HEK293T (cell line): ENCODE measurements around the gene KRT8.

Experiments
- CTCF ChIA-PET: fragments of 350-600 bp; formaldehyde crosslinking; extraction: SDS; loops from one replicate; lab custom pipeline; 2021; ENCODE audit warnings: antibody characterized with exemption, inconsistent platforms; lab: Yijun Ruan, JAX
- POLR2A ChIA-PET: fragments of 350-600 bp; formaldehyde crosslinking; extraction: SDS; loops from one replicate; lab custom pipeline; 2020; ENCODE audit warnings: antibody characterized with exemption, inconsistent platforms; lab: Yijun Ruan, JAX
- DNase-seq: peaks from one replicate; pipeline ENCODE4 v3.0.0; 2012; ENCODE audit warnings: mixed read lengths; ENCODE audit errors: extremely low spot score
- ARNT ChIP-seq: fragments of 450-650 bp; IDR thresholded peaks from 2 replicates; pipeline ENCODE4 v1.6.1; 2017; ENCODE audit warnings: mild to moderate bottlenecking
- BHLHE40 ChIP-seq: fragments of 450-650 bp; IDR thresholded peaks from 2 replicates; pipeline ENCODE4 v1.6.1; 2016; ENCODE audit warnings: mild to moderate bottlenecking, moderate library complexity, borderline replicate concordance
- CTBP1 ChIP-seq: fragments of 450-650 bp; IDR thresholded peaks from 2 replicates; pipeline ENCODE4 v1.6.1; 2016; ENCODE audit warnings: borderline replicate concordance
- ELF4 ChIP-seq: fragments of 450-650 bp; IDR thresholded peaks from 2 replicates; pipeline ENCODE4 v1.6.1; 2017; ENCODE audit warnings: antibody characterized with exemption
- FOXA1 ChIP-seq: fragments of 450-650 bp; IDR thresholded peaks from 2 replicates; pipeline ENCODE4 v1.6.1; 2016; ENCODE audit warnings: mild to moderate bottlenecking
- FOXK2 ChIP-seq: fragments of 450-650 bp; IDR thresholded peaks from 2 replicates; pipeline ENCODE4 v1.6.1; 2016; ENCODE audit warnings: mild to moderate bottlenecking
- FOXM1 ChIP-seq: fragments of 450-650 bp; IDR thresholded peaks from 2 replicates; pipeline ENCODE4 v1.6.1; 2017; ENCODE audit warnings: mild to moderate bottlenecking, borderline replicate concordance
- HDGF ChIP-seq: fragments of 450-650 bp; IDR thresholded peaks from 2 replicates; pipeline ENCODE4 v1.6.1; 2017; ENCODE audit warnings: antibody characterized with exemption, borderline replicate concordance
- L3MBTL2 ChIP-seq: fragments of 450-650 bp; conservative IDR thresholded peaks from 2 replicates; pipeline ENCODE4 v1.6.1; 2016; ENCODE audit warnings: mild to moderate bottlenecking
- LEF1 ChIP-seq: fragments of 450-650 bp; IDR thresholded peaks from 2 replicates; pipeline ENCODE4 v1.6.1; 2017; ENCODE audit warnings: mild to moderate bottlenecking, borderline replicate concordance
- NFRKB ChIP-seq: fragments of 450-650 bp; IDR thresholded peaks from 2 replicates; pipeline ENCODE4 v1.6.1; 2016; ENCODE audit warnings: mild to moderate bottlenecking, moderate library complexity
- SP1 ChIP-seq: fragments of 450-650 bp; IDR thresholded peaks from 2 replicates; pipeline ENCODE4 v1.6.1; 2017
- SUZ12 ChIP-seq: fragments of 450-650 bp; IDR thresholded peaks from 2 replicates; pipeline ENCODE4 v1.6.1; 2016; ENCODE audit warnings: mild to moderate bottlenecking
- TARDBP ChIP-seq: fragments of 450-650 bp; IDR thresholded peaks from 2 replicates; pipeline ENCODE4 v1.6.1; 2016
- ZNF384 ChIP-seq: fragments of 450-650 bp; IDR thresholded peaks from 2 replicates; pipeline ENCODE4 v1.6.1; 2016
- TF ChIP-seq, protein P1 (sequence below): fragments of 450-650 bp; IDR thresholded peaks from 2 replicates; pipeline ENCODE4 v1.6.1; 2016

KRT8 gene

DNA sequence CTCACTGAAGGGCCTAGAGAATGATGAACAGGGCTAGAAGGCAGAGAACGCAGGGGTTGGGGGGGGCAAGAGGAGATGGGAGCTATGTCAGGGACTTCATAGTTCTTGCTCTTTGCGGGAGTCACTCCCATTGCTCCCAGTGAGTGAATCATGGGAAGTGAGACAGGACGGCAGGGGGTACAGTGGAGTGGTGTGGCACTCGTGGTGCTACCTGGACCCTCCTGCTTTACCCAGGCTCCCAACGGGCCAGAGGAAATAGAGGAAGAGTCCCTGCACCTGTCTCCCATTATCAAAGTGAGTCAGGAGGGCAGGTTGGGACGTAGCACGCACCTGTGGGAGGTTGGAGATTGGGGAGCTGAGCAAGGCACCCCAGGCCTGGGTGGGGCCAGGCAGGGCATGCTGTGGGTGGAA is 1.3 kb upstream of the KRT8 start:
- CTCF ChIA-PET: interaction anchor here (0.7 to 3.6 kb wide), 2 partner anchors 21 to 74 kb away, joined by 3 to 17 read pairs; no protein-coding TSS in a partner anchor

DNA sequence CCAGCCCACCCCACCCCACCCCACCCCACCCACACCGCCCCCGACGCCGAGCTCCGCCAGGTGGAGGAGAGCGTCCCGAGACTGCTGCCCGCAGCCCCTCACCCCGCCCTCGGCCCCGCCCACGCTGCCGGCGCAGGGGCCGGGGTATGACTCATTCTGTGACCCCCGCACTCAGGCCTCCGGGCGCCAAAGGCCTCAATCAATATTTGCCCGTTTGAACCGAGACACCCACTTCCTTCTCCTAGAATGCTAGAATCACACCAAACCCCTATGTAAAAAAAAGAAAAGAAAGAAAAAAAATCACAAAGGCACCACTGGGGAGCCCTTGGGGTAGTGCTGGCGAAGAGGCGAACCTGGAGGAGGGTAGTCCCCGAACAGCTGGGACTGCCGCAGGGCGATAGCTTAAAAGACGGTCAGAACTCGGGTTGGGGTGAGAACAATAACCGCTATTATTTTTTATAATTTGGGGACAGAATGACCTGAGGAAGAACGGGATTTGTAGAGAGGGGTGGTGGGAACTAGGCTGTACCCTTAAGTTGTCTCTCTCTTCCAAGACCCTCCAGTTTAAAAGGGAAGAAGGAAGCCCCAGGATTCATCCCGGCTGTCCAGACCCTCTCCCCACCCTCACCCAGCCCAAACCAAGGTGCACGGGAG is 894 bp downstream of the KRT8 start:
- ChIA-PET POLR2A (interaction anchor here (1.0 to 1.3 kb wide), 3 partner anchors 22 to 102 kb away, joined by 3 to 6 read pairs (median 4); partner anchors contain the start of gene EIF4B), CTCF (interaction anchor here (0.7 to 3.6 kb wide), 4 partner anchors 13 to 311 kb away, joined by 3 to 17 read pairs (median 4); no protein-coding TSS in a partner anchor)
- TF ChIP-seq FOXM1 (no peak), ELF4 (no peak), HDGF (no peak), LEF1 (no peak), NFRKB (no peak), ARNT (no peak), FOXK2 (no peak), TARDBP (no peak), CTBP1 (no peak), FOXA1 (no peak), L3MBTL2 (no peak), ZNF384 (no peak), SUZ12 (no peak), SP1 (no peak), BHLHE40 (no peak)
- TF ChIP-seq, protein P1, sequence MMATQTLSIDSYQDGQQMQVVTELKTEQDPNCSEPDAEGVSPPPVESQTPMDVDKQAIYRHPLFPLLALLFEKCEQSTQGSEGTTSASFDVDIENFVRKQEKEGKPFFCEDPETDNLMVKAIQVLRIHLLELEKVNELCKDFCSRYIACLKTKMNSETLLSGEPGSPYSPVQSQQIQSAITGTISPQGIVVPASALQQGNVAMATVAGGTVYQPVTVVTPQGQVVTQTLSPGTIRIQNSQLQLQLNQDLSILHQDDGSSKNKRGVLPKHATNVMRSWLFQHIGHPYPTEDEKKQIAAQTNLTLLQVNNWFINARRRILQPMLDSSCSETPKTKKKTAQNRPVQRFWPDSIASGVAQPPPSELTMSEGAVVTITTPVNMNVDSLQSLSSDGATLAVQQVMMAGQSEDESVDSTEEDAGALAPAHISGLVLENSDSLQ: no peak
- peak; percentile 68 for DNase-seq

More for the DNA sequence above, 1.3 kb upstream of the KRT8 start:
- POLR2A ChIA-PET: interaction anchor here (0.9 kb wide), 1 partner anchor 100 kb away, joined by 3 read pairs; the partner anchor contains the start of gene EIF4B
- TF ChIP-seq SUZ12: no peak
- no peak for TF ChIP-seq LEF1
- no peak for TF ChIP-seq TARDBP
- no peak for TF ChIP-seq ARNT
- TF ChIP-seq BHLHE40: no peak
- no peak for TF ChIP-seq FOXA1
- no peak for TF ChIP-seq L3MBTL2
- no peak for TF ChIP-seq ZNF384
- DNase-seq: no peak

DNA sequence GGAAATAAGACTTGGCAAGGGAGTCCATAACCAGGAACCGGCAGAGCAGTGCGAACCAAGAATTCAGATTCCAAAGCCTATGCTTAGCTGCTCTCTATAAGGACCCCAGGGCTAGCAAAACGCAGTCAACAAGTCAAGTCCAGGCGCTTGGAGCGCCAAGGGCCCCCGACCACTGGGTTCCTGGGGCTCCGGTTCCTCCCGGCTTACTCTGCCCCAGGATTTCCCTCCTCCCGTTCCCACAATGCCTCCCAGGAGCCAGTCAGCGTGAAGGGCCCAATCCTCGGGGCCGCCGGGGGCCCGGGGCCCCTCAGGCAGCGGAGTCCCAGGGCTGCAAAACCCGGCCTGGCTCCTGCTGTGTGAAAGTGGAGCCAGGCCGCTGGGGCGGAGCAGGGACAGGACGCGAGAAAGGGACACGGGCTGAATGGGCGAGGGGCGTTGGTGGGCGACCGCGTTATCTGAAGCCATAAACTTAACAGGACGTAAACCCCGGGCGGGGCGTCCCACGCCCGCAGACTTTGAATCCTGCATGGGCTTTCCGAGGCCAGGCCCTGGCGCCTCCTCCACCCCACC is 1.5 kb downstream of the KRT8 start:
- CTCF ChIA-PET: interaction anchor here (1.1 to 3.6 kb wide), 3 partner anchors 14 to 77 kb away, joined by 3 to 17 read pairs (median 3); no protein-coding TSS in a partner anchor
- DNase-seq: peak; percentile 95
- TF ChIP-seq LEF1 (peak; percentile 77; the same call in 1 of the 2 replicates), L3MBTL2 (peak; percentile 88), ARNT (0 out of 2 replicates have a peak, but pooled peaks have one; percentile 32), ZNF384 (no peak), ELF4 (no peak), FOXK2 (no peak), SP1 (no peak), FOXM1 (peak; percentile 95), SUZ12 (no peak), CTBP1 (peak; percentile 65; the same call in 1 of the 2 replicates)
- TF ChIP-seq, protein P1: peak; percentile 63; the same call in 1 of the 2 replicates
- POLR2A ChIA-PET: interaction anchor here (1.0 kb wide), 1 partner anchor 23 kb away, joined by 4 read pairs; no protein-coding TSS in a partner anchor

DNA sequence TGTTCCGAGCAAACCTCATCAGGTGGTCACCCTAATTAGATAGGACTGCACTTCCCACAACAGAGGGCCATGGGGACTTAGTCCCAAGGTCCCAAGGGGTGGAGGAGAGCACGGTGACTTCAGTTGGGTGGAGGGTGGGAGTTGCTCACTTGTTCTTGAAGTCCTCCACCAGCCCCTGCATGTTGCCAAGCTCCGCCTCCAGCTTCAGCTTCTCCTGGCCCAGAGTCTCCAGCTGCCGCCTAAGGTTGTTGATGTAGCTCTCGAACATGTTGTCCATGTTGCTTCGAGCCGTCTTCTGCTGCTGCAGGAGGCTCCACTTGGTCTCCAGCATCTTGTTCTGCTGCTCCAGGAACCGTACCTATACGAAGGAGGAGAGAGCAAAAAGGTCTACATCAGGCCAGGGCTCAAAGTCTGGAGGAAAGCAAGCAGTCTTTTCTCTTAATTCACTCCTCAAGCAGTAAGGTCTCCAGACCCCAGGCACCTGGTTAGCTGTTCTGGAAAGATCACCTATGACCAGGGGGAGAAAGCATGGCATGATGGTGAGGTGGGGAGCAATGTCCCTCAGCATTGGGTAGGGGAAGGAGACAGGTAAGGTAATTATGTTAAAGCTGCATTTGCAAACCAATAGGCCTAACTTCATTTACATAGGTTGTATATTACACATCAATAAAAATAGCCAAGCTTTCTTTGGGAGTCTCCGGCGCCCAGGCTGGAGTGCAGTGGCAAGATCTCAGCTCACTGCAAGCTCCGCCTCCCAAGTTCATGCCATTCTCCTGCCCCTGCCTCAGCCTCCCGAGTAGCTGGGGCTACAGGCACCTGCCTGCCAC is 2.9 kb downstream of the KRT8 start:
- no peak for DNase-seq
- no peak for TF ChIP-seq FOXM1
- TF ChIP-seq HDGF: no peak
- no peak for TF ChIP-seq ELF4
- no peak for TF ChIP-seq L3MBTL2
- TF ChIP-seq ZNF384: no peak
- ChIA-PET POLR2A (no interaction called here), CTCF (no interaction called here)

DNA sequence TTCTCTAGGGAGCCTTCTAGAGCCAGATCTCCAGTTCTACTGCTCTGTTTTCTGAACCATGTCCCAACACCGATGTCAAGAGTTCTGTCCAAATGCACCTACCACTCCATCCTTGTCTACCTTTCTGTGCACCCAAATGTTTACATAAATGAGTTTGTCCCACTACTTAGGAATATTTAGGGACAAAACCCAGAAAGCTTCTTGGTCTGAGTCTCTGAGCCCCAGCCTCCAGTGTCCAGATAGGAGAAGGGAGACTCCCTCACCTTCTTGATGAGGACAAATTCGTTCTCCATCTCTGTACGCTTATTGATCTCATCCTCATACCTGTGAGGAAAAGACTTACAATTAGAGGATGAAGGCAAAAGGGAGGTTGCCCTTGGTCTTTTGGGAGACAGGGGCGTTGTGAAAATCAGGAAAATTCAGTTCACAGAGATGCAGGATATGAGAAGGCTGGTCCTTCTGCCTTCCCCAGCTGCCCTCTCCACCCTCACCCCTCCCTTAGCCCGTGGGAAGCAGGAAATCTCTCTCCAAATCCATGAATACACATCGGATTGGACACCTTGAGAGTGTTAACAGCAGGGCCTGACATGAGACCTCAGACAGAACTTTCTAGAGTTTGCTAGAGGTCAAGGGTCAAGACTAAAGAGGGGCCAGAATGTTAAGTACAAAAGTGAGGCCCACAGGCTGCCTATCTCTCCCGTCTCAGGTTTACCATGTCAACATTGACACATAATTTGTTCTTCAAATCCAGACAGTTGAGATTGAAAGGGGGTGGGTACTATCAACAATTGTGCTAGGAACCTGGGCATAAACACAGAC is 3.8 kb downstream of the KRT8 start:
- ChIA-PET CTCF (no interaction called here), POLR2A (no interaction called here)
- TF ChIP-seq, protein P1: no peak
- TF ChIP-seq NFRKB: no peak
- no peak for TF ChIP-seq ARNT
- no peak for TF ChIP-seq L3MBTL2
- TF ChIP-seq TARDBP: no peak
- no peak for TF ChIP-seq FOXM1
- TF ChIP-seq BHLHE40: no peak
- TF ChIP-seq SP1: no peak
- TF ChIP-seq FOXA1: no peak
- TF ChIP-seq LEF1: no peak
- TF ChIP-seq HDGF: no peak
- TF ChIP-seq ELF4: no peak
- no peak for TF ChIP-seq SUZ12
- no peak for TF ChIP-seq FOXK2
- no peak for TF ChIP-seq CTBP1
- TF ChIP-seq ZNF384: no peak
- no peak for DNase-seq
